ENCODE measurements around the gene SDR42E1.

SDR42E1 gene

DNA sequence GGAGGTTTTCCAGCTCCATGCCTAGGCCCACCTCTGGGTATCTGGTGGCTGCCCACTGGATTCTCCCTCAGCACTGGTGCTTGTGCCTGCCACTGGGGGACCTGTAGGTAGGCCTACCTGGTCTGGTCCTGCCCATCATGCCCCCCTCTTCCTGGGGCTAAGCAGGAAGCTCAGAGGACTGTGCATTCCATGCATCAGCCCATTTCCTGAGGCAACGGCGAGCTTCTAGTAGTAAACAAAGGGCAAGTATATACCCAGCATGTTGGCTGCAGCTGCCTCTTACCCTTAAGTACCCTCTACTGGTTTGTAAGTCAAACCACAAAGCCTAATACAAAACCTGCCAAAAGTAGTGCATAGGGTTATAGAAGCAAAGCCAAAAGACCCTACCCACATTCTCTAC is 37.5 kb downstream of the SDR42E1 start:
- H3K4me2 ChIP-seq (ENCODE audit: low read depth, low read length): no peak overlapping the region
- no peak overlapping the region for H3K9ac ChIP-seq (ENCODE audit: low read length)
- H3K27ac ChIP-seq (ENCODE audit: low read length): no peak overlapping the region
- H3K9me2 ChIP-seq (replicated peaks; ENCODE audit: insufficient read depth, low read length): no peaks in the 10 kb centered on the region
- H3K4me3 ChIP-seq (ENCODE audit: low read length): no peak overlapping the region
- H4K20me1 ChIP-seq (ENCODE audit: insufficient read depth, low read length): no peaks in the 10 kb centered on the region
- no peaks in the 10 kb centered on the region for H3K36me3 ChIP-seq (replicated peaks; ENCODE audit: insufficient read depth, low read length)
- TF ChIP-seq EZH2phosphoT487 (IDR thresholded peaks at IDR 0.05; ENCODE audit: low read length) (no peak), EZH2 (optimal IDR thresholded peaks at IDR 0.05; ENCODE audit: low read depth, low read length) (no peak)
- TF ChIP-seq, protein P1, sequence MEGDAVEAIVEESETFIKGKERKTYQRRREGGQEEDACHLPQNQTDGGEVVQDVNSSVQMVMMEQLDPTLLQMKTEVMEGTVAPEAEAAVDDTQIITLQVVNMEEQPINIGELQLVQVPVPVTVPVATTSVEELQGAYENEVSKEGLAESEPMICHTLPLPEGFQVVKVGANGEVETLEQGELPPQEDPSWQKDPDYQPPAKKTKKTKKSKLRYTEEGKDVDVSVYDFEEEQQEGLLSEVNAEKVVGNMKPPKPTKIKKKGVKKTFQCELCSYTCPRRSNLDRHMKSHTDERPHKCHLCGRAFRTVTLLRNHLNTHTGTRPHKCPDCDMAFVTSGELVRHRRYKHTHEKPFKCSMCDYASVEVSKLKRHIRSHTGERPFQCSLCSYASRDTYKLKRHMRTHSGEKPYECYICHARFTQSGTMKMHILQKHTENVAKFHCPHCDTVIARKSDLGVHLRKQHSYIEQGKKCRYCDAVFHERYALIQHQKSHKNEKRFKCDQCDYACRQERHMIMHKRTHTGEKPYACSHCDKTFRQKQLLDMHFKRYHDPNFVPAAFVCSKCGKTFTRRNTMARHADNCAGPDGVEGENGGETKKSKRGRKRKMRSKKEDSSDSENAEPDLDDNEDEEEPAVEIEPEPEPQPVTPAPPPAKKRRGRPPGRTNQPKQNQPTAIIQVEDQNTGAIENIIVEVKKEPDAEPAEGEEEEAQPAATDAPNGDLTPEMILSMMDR (IDR thresholded peaks at IDR 0.05; ENCODE audit: low read length): no peak
- no peaks in the 10 kb centered on the region for H3K4me1 ChIP-seq (ENCODE audit: low read length)
- no peak for DNase-seq
- H3K27me3 ChIP-seq (replicated peaks; ENCODE audit: insufficient read depth, low read length): no peaks in the 10 kb centered on the region
- H3K9me3 ChIP-seq (replicated peaks; ENCODE audit: insufficient read depth, low read length): no peaks in the 10 kb centered on the region
- no peaks in the 10 kb centered on the region for H3K79me2 ChIP-seq (ENCODE audit: low read length)
- H3F3A ChIP-seq (ENCODE audit: insufficient read depth, low read length): no peaks in the 10 kb centered on the region
- H2AFZ ChIP-seq (ENCODE audit: low read length): no peak overlapping the region

DNA sequence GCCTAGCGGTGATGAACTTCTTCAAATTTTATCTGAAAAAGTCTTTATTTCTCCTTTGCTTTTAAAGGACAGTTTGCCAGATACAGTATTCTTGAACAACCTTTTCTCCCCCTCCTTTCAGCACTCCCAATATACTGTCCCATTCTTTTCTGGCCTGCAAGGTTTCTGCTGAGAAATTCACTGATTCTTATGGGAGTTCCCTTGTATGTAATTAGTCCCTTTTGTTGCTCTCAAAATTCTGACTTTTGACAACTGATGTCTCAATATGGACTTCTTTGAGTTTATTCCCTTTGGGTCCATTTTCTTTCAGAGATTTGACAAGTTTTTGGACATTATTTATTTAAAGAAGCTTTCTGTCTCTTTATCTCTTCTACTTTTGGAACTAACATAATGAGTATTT is 39.4 kb downstream of the SDR42E1 start:
- Histone ChIP-seq H3F3A (ENCODE audit: insufficient read depth, low read length) (no peaks in the 10 kb centered on the region), H3K9ac (ENCODE audit: low read length) (no peak overlapping the region), H3K27me3 (replicated peaks; ENCODE audit: insufficient read depth, low read length) (no peaks in the 10 kb centered on the region), H3K4me3 (ENCODE audit: low read length) (no peak overlapping the region), H3K9me2 (replicated peaks; ENCODE audit: insufficient read depth, low read length) (no peaks in the 10 kb centered on the region), H3K4me1 (ENCODE audit: low read length) (no peaks in the 10 kb centered on the region), H3K79me2 (ENCODE audit: low read length) (no peaks in the 10 kb centered on the region), H3K9me3 (replicated peaks; ENCODE audit: insufficient read depth, low read length) (no peaks in the 10 kb centered on the region), H4K20me1 (ENCODE audit: insufficient read depth, low read length) (no peaks in the 10 kb centered on the region), H3K36me3 (replicated peaks; ENCODE audit: insufficient read depth, low read length) (no peaks in the 10 kb centered on the region), H3K4me2 (ENCODE audit: low read depth, low read length) (no peak overlapping the region), H2AFZ (ENCODE audit: low read length) (no peak overlapping the region), H3K27ac (ENCODE audit: low read length) (no peak overlapping the region)
- DNase-seq: no peak
- TF ChIP-seq EZH2phosphoT487 (IDR thresholded peaks at IDR 0.05; ENCODE audit: low read length) (no peak), EZH2 (optimal IDR thresholded peaks at IDR 0.05; ENCODE audit: low read depth, low read length) (no peak)
- TF ChIP-seq, protein P1 (IDR thresholded peaks at IDR 0.05; ENCODE audit: low read length): no peak

DNA sequence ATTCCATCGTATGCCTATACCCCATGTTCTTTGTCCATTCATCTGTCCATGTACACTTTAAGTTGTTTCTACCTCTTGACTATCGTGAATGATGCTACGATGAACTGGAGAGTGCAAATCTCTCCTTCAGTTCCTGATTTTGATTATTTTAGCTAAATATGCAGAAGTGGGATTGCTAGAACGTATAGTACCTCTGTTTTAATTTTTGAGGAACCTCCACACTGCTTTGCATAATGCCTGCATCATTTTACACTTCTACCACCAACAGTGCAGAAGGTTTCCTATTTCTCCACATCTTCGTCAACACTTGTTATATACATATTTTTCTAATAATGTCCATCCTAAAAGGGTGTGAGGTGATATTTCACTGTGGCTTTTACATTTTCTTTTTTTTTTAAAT is 43.9 kb downstream of the SDR42E1 start:
- H3K9me2 ChIP-seq (replicated peaks; ENCODE audit: insufficient read depth, low read length): no peaks in the 10 kb centered on the region
- H3K9me3 ChIP-seq (replicated peaks; ENCODE audit: insufficient read depth, low read length): no peaks in the 10 kb centered on the region
- no peak overlapping the region for H2AFZ ChIP-seq (ENCODE audit: low read length)
- H3K4me3 ChIP-seq (ENCODE audit: low read length): no peak overlapping the region
- H3F3A ChIP-seq (ENCODE audit: insufficient read depth, low read length): no peaks in the 10 kb centered on the region
- DNase-seq: no peak
- no peaks in the 10 kb centered on the region for H3K36me3 ChIP-seq (replicated peaks; ENCODE audit: insufficient read depth, low read length)
- no peak overlapping the region for H3K9ac ChIP-seq (ENCODE audit: low read length)
- no peaks in the 10 kb centered on the region for H4K20me1 ChIP-seq (ENCODE audit: insufficient read depth, low read length)
- H3K79me2 ChIP-seq (ENCODE audit: low read length): no peaks in the 10 kb centered on the region
- TF ChIP-seq EZH2 (optimal IDR thresholded peaks at IDR 0.05; ENCODE audit: low read depth, low read length) (no peak), EZH2phosphoT487 (IDR thresholded peaks at IDR 0.05; ENCODE audit: low read length) (no peak)
- TF ChIP-seq, protein P1 (IDR thresholded peaks at IDR 0.05; ENCODE audit: low read length): no peak
- H3K4me1 ChIP-seq (ENCODE audit: low read length): no peaks in the 10 kb centered on the region
- no peaks in the 10 kb centered on the region for H3K27me3 ChIP-seq (replicated peaks; ENCODE audit: insufficient read depth, low read length)
- H3K4me2 ChIP-seq (ENCODE audit: low read depth, low read length): no peak overlapping the region
- H3K27ac ChIP-seq (ENCODE audit: low read length): no peak overlapping the region
